NCI-H2227 treated with DMSO at 0.1 percent for 48 hours (cell line): Measurements from ENCODE around the gene ME2.
"Not testable (repeated sequence)": the region's sequence is repeated elsewhere in the genome, so short reads cannot be mapped to it uniquely, and the experiment has no call there.

Experiments
- DNase-seq: peaks from one replicate; lab custom pipeline; 2025; lab: John Stamatoyannopoulos, UW

Gene ME2

DNA sequence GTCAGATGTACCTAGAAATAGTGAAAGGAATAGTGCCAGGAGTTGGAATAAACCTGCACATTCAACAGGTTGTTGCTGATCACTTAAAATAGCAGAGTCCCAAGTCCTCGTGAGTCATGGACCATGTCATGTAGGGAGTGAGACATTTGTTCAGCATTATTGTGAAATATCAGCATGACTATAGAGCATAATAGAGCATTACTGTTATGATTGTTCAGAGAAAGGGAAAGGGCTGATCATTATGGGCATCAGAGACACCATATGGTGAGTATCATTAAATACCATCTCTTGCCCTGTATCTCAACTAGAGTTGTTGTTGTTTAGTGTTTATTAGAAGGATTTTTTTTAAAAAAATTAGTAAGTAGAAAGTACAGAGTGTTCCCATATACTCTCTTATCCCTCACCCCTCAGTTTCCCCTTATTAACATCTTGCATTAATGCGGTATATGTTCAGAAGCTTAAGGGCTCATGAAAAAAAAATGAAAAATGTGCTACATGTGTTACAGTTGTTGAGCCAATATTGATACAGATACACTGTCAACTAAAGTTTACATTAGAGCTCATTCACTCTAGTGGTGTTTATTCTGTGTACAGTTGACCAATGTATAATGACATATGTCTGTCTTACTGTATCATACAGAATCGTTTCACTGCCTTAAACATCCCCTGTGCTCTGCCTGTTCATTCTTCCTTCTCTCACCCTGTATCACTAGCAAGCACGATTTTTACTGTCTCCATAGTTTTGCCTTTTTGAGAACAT, 94.6 kb downstream of the ME2 start:
- no peak for DNase-seq

- DNase-seq = no peak
Observed at GRCh38 chr18:50977037-50977760, 98.3 kb downstream of the ME2 start.

GRCh38 chr18:50981381-50981780, 102.5 kb downstream of the ME2 start:
- no peak for DNase-seq

- no peak for DNase-seq
Observed at GRCh38 chr18:50982086-50982801, 103.3 kb downstream of the ME2 start.

GRCh38 chr18:50982802-50983179, 103.9 kb downstream of the ME2 start:
- DNase-seq = no peak

DNA sequence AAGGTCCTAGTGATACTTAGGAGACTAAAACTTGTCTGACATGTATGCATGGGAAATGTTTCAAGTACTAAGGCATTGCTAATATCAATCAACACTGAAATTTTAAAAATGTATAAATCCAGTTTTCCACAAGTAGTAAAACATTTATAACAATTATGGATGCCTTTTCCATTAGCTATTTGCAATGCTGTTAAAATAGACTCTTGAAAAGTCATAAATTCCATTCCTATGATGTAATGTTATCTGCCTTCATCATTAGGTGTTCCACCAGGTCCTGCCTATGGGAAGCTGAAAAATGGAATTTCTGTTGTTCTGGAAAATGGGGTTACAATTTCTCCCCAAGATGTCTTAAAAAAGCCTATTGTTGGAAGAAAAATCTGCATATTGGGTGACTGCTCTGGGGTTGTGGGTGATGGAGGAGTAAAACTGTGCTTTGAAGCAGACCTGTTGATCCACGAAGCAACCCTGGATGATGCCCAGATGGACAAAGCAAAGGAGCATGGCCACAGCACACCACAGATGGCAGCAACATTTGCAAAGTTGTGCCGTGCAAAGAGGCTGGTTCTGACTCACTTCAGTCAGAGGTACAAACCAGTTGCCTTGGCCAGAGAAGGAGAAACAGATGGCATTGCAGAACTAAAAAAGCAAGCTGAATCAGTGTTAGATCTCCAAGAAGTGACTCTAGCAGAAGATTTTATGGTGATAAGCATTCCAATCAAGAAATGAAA, 107.6 kb downstream of the ME2 start:
- DNase-seq = no peak

- no peak for DNase-seq
Observed at GRCh38 chr18:50987261-50987660, 108.3 kb downstream of the ME2 start.

- no peak for DNase-seq
Observed at GRCh38 chr18:50989711-50990110, 110.8 kb downstream of the ME2 start.

- DNase-seq = peak; percentile 37
Observed at GRCh38 chr18:50992351-50992762, 113.4 kb downstream of the ME2 start.

- no peak for DNase-seq
Observed at GRCh38 chr18:50994031-50994430, 115.1 kb downstream of the ME2 start.

GRCh38 chr18:51003174-51003573, 124.3 kb downstream of the ME2 start:
- not testable (repeated sequence) for DNase-seq
